HK-2 (cell line): Measurements from ENCODE around the gene SEC61A1.

Source experiments
- DNase-seq: peaks from one replicate; pipeline ENCODE4 v3.0.0-alpha.2; 2018; ENCODE audit not compliant: unreplicated experiment

The SEC61A1 gene

DNA sequence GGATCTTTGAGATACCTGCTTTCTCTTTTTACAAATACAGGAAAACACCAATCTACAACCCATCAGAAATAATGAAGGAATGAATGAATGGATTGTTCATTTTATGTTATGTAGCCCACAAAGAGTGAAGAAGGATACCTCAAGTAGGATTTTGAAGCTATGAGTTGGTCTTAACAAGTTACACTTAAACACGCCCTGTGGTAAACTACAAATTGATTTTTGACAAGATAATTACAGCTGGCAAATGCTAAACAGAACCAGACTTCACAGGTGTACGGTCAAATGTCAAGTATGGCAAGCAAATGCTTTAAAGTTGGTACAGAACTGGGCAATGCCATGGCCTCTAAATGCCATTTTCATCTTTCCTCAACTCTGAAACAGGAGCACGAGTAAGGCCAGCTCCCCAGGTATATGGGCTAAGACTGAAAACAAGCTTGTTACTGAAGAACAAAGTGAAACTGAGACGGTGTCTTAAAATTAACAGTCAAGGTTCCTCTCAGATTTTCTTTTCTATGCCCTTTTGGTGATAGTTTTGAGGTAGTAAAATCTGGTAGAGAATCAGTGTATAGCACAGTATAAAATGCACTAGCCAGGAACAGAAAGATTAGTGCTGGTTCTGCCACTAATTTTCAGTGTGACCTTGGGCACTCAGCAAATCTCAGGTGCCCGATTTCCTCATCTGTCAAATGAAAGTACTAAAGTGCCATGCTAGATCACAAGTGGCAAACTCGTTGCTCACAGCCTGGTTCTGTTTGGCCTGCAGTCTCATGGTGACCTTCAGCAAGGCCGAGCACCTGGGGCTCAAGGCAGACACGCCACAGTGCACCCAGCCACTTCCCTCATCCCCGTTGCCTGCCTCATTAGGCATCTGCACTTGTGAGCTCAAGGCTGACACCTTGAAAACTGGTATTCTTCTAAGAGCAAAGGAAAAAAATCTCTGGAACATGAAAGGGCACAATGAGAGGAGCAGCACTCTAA, 61.9 kb downstream of the SEC61A1 start:
- DNase-seq = no peak
